Hematopoietic multipotent progenitor cell treated with erythropoietin and hydrocortisone succinate and interleukin-3 and kit ligand, for 15 days (in vitro differentiated cells): ENCODE results near the gene UNC13D.
A peak's percentile ranks its signal among the peaks of the same experiment; 100 is the strongest.
"Not testable (repeated sequence)": the region's sequence is repeated elsewhere in the genome, so short reads cannot be mapped to it uniquely, and the experiment has no call there.

ENCODE experiments used
- DNase-seq: peaks from one replicate; pipeline ENCODE4 v3.0.0-alpha.2; 2015; ENCODE audit warnings: low spot score

The UNC13D gene

DNA sequence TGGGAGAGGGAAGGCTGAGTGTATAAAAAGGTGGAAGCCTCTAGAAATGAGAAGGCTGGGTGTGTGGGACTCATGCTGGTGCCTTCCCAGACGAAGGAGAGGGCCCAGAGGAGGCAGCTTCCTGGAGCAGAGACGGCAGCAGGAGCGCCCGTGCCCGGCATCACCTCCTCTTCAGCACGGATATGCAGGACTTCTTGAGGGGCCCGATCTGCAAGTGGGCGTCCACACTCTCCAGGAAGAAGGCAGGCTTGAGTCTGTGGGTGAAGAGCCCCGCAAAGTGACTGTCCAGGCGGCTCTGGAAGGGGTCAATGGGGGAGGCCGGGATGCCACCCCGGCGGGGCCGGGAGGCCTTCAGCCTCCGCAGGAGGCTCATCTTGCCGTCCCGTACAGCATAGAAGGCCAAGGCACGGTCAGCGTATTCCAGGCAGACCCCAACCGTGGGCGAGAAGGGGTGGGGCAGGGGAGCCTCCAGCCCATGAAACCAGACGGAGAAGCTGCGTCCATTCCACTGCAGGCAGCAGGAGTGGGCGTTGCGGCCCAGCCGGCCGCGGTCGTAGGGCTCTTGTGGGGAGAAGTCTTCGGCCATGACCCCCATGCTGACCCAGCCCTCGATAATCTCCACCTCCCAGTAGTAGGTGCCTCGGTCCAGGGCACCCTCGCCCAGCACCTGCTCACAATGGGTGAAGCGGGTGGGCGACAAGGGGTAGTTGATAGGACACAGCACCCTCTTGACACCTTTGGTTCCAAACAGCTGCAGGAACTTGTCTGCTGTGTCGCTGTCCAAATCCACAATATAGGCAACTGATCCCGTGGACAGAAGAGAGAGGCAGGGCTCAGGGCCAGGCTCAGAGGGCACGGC is 30.3 kb upstream of the UNC13D start:
- no peak for DNase-seq

DNA sequence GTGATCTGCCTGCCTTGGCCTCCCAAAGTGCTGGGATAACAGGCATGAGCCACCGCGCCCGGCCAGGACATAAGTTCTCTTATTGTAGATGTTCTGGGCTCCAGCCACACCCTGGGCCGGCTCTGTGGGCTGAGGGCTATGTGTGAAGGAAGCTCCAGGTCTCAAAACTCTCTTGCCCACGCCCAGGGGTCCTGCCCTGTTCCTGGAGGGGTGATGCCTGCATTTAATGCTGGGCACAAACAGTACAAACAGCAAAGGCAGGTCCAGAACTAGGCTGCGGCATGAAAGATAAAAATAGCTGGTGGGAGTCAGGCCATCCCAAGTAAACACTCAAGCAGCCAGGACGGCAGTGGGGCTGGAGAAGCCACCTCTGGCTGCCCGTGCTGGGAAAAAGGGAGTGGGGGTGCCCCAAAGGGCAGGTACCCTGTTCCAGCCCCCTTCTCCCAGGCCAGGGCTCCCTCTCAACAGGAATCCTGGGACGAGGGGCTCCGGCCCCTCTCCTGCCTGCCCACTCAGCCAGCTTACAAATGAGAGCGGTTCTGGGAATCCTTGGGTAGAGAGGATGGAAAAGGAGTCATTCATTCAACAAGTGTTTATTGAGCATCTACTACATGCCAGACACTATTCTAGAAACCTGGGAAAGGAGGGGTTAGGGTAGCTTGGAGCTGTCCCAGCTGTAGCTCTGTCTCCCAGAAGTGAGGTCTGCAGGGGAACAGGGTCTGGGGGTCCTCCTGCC is 29.6 kb upstream of the UNC13D start:
- no peak for DNase-seq

DNA sequence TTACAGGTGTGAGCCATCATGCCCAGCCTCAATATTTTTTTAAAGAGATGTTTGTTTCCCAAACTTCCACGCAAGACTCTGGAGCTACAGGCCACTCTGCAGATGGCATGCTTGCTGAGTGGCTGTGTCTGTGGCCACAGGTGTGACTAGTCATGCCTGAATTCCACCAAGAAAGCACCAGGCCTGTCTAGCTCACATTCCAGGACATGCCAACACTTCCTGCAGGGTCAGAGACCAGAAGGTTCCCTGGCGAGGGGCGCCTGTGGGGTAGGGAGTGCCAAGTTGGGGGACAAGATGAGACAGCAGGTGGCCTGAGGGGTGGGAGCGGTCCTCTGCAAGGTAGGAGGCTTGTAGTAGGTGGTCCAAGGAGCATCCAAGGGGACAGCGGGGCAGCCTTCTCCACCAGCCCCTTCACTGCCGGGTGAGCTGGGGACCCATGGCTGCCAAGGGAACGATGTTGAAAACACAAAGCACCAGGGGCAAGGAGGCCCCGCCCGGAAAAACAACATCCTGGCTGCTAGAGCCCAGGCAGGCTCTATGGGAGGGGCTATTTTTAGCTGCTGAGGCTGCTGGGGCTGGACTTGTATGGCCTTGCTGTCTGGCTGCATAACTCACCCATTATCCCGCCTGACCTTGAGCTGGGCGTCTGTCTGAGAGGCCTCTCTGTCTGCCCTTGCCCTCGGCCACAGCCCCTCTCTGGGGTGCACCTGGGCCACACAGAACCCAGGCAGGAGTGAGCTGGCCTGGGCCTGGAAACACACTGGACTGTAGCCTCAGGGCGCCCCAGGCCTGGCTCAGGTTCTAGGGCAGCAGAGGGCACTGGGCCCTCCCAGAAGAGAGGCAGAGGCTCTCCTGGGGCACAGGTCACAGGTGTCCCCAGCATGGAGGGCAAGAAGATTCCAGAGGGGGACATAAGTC is 28.5 kb upstream of the UNC13D start:
- no peak for DNase-seq

DNA sequence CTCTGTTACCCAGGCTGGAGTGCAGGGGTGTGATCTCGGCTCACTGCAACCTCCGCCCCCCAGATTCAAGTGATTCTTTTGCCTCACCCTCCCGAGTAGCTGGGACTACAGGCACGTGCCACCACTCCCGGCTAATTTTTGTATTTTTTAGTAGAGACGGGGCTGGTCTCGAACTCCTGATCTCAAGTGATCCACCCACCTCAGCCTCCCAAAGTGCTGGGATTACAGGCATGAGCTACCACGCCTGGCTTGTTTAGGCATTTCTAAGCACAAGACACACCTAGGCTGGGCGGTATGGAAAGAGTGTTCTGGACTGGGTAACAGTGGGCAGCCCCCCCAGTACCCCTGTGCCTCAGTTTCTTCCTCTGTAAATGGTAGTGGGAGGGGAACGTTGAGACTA is 26.0 kb upstream of the UNC13D start:
- not testable (repeated sequence) for DNase-seq

DNA sequence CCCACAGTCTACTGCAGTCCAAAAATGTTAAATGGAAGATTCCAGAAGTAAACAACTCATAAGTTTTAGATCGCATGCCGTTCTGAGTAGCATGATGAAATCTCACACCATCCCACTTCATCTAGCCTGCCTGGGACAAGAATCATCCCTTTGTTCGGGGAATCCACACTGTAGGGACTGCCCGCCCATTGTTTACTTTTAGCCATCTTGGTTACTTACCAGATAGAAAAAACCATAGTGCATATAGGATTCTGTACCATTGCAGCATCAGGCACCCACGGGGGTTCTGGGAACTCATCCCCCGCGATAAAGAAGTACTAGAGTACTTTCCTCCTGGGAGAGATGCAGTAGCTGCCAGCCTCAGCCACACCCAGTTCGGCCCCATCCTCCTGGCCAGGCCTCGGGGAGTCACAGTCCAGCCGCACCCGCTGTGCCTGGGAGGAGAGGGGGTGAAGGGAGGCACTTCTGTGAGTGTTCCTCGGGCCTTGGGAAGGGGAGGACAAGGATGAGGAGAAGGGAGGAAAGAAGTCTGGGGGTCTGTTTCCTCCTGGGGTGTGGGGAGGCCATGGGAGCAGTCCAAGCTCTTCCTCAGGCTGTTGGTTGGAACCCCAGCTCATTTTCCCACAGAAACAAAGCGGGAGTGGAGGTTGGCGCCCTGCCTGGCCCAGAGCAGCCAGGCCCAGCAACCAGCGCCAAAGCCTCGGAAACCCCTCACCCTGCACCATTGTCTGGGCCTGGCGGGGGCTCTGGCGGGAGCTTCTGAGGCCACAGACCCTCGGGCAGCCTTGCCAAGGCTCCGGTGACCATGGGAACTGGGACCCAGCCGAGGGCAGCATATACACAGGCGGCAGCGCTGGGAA is 25.3 kb upstream of the UNC13D start:
- DNase-seq = no peak

DNA sequence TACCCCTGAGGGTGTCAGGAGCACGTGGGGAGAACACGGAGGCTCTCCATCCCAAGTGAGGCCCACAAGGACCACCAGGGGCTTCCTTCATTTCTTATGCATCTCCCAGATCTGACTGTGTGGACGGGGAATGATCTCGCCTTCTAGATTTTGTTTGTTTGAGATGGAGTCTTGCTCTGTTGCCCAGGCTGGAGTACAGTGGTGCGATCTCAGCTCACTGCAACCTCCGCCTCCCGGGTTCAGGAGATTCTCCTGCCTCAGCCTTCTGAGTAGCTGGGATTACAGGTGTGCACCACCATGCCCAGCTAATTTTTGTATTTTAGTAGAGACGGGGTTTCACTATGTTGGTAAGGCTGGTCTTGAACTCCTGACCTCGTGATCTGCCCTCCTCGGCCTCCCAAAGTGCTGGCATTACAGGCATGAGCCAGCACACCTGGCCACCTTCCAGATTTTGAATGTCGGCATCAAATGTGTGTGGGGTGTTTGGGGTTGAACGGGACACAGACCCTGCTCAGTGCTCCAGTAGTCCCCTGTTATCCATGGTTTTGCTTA is 24.6 kb upstream of the UNC13D start:
- DNase-seq = not testable (repeated sequence)

DNA sequence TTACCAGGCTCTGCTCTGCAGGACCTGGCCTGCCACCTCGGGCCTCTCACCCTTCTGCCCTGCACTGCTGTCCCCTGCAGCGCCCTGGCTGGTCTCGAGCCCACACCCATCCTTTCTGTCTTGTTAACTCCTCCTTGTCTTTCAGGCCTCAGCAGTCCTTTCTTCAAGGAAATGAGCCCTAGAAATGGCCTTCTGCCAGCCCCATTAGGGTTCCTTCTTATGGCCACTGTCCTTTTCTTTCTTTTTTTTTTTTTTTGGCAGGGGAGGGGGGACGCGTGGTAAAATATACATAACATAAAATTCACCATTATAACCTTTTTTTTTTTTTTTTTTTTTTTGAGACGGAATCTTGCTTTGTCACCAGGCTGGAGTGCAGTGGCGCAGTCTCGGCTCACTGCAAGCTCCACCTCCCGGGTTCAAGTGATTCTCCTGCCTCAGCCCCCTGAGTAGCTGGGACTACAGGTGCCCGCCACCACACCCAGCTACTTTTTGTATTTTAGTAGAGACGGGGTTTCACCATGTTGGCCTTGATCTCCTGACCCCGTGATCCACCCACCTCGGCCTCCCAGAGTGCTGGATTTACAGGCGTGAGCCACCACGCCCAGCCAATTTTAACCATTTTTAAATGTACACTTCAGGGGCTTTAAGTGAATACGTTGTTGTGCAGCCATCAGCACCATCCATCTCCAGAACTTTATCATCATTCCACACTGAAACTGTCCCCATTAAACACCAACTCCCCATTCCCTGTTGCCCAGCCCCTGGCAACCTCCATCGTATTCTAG is 21.4 kb upstream of the UNC13D start:
- DNase-seq = not testable (repeated sequence)

DNA sequence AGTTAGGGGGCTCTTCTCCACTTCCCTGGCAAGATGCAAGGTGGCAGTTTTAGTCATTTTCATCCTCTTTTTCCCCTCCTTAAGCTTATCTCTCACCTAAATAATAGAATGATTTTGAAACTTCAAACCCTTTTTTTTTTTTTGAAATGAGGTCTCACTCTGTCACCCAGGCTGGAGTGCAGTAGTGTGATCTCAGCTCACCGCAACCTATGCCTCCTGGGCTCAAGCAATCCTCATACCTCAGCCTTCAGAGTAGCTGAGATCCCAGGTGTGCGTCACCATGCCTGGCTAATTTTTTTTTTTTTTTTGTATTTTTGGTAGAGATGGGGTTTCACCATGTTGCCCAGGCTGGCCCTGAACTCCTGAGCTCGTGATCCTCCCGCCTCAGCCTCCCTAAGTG is 20.7 kb upstream of the UNC13D start:
- not testable (repeated sequence) for DNase-seq

DNA sequence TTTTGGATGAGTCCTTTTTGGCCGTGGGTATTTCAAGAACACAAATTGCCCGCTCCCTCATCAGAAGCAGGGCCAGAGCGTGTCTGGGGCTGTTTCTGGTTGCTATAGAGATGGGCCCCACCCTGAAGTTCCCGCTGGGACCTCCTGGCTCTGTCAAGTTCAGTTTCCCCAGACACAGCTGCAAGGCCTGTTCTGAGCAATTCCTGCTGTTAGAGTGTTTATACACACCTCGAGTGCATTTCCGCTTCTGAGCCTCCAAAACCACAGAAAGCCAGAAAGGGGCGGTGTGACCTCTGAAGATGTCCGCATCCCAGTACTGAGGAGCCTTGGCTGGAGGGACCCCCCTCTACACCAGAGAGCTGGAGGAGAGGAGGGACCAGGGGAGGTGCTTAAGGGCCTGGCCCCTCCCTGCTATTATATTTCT is 20.3 kb upstream of the UNC13D start:
- no peak for DNase-seq

DNA sequence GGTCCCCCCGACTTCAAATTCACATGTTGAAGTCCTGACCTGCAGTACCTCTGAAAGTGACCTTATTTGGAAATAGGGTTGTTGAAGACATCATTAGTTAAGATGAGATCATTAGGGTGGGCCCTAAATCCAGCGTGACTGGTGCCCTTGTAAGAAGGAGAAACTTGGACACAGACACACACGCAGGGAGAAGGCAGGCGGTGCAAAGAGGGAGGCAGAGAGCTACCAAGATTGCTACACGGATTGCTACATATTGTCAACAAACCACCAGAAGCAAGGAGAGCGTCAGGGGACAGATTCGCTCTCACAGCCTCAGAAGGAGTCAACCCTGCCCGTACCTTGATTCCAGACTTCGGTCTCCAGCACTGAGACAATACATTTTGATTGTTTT is 17.7 kb upstream of the UNC13D start:
- DNase-seq = no peak

DNA sequence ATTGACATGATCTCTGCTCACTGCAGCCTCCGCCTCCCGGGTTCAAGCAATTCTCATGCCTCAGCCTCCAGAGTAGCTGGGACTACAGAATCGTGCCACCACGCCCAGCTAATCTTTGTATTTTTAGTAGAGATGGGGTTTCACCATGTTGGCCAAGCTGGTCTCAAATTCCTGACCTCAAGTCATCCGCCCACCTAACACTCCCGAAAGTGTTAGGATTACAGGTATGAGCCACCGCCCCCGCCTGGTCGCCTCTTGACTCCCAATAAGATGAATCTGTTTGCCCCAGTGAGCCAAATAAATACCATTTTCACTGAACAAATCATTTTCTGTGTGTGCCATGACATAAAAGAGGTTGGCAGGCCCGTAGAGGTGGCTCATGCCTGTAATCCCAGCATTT is 15.2 kb upstream of the UNC13D start:
- not testable (repeated sequence) for DNase-seq

DNA sequence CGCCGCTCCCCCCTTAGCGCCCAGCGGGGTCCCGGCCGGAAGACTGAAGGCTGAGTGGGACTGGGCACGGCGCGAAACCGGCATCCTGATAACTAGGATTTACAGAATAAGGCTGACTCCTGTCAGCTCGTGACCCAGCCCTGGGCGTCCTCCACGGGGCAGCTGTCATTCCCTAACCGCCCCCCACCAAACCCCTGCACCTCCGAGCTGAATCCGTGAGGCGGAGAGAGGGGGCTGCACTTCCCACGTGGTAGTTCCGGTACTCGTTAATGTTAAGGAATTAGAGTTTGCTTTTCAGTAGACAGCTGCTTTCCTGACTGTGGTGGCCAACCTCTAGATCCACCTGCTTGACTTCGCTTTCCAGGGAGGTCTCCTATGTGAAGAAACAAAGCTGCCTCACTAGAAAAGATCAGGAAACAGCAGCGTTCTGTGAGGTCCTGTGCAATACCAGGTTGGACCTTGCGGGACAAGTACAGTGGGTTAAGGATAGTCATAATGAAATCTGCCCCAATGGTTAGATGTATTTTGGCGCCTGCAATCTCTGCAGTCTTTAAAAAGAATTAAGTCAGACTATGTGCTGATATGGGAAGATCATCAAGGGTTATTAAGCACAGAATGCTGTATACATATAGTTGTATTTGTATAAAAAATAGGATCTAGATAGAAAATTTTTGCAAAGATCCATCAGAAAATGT is 12.0 kb upstream of the UNC13D start:
- no peak for DNase-seq

DNA sequence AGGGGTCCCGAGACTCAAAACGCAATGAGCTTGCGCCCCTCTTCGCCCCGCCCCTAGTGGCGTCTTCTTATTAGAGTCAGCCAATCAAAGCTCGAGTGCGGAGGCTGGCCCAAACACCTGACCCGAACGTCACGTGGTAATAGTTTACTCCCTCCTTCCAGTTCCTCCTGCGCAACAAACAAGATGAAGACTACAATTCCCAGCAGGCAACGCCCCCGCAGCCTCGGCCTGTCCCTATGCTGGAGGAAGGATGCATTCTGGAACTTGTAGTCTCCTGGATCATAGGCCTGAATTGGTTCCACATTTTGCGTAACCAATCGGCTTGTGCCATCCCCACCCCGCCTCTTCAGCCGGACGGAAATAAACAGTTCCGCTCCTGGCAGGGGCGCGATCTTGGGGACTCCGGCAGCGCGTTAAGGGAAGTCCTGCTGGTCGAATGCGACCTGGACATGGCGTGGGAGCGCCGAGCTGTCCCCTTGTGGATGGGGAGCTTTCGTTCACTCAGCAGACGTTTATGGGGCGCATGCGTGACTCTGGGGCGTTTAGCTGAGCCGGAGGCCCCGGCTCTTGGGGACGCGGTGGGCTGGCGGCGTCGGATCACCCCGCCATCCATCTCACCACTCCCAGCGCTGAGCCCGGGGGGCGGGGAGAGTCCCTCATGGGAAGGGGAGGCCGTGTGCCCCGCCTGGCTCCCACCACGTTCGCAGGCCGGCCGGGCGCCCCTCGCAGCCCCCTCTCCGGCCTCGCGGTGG is 11.3 kb upstream of the UNC13D start, which contains the start of gene WBP2:
Gene WBP2, minus strand, starts transcription at position 26 of the 752 bp plus-strand sequence. CDS start 38 bp downstream, outside the sequence.
- peak; percentile 100 for DNase-seq

DNA sequence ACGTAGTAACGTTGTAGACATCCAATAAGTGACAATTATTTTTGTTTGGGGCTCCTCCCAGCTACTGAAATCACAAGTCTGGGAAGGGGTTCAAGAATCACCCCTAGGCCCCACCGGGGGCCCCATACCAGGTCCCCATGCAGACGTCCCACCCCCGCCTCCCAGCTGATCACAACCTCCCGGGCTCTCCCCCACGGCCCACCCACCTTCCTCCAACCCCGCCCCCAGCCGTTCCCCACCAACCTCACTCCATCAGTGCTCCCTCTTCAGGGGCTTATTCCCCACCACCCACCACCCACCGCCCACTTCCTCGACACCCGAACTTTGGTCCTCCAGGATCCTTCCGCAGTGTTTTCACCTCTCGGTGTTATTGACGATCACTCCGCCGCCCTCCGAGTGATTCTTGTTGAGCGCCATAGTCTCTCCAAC is 10.7 kb upstream of the UNC13D start:
- DNase-seq = no peak

DNA sequence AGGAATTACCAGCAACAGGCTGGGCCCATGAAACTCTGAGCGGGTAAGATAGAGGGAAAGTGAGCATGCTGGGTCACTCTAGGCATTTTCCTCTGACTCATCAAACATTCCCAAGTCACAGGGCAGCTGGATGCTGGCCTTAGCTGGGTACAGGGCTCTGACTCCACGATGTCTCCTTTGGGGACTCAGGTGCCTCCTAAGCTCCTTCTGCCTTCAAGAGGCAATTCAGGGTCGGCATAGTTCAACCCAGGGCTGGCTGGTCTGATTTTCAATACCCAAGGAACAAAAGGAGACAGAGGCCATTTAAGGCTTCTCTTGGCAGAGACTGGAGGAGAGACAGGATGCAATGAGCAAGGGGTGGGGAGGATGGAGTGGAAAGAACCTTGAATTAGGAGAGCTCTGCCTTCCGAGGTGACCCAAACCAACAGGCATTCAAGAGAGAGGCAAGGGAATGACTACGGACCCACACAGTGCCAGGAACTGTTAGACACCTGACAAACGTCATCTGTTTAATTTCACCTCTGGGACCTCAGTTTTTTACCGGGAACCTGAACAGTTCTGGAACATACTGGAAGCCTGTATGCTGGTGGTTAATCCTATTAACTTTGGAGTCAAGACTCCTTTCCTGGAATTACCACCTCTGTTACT is 10.0 kb upstream of the UNC13D start:
- peak; percentile 41 for DNase-seq

DNA sequence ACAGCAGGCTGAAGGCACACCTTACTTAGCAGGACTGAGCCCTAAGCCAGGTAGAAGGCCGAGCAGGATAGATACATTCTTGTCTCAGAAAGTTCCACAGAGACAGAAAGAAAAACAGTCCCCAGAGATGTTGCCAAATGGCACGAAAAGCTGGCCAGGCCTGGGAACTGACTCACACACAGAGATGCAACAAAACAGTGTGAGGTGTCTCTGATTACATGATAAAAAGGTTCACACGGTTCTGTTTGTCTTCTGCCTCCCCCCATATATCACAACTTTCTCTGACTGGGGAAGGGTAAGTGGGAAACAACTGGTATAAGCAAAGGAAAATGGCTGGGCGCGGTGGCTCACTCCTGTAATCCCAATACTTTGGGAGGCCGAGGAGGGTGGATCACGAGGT is 9.2 kb upstream of the UNC13D start:
- no peak for DNase-seq

DNA sequence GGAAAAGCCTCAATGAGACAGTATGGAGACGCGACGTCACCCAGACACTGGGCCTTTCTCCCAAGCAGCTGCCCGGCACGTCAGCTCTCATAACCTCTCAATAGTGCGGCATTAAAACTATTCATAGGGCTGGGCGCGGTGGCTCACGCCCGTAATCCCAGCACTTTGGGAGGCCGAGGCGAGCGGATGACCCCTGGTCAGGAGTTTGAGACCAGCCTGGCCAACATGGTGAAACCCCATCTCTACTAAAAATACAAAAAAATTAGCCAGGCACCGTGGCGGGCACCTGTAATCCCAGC is 7.4 kb upstream of the UNC13D start:
- not testable (repeated sequence) for DNase-seq
